GM12873 (cell line): Measurements from ENCODE around the gene RAMP2.

ENCODE experiments used
- TF ChIP-seq, protein P1 (sequence below): IDR thresholded peaks from 2 replicates; pipeline ENCODE4 v1.5.1; 2012; ENCODE audit warnings: low read depth, mild to moderate bottlenecking, moderate library complexity, low read length, control low read depth; ENCODE audit not compliant: insufficient read depth; ENCODE audit errors: missing control alignments

The RAMP2 gene, protein sequence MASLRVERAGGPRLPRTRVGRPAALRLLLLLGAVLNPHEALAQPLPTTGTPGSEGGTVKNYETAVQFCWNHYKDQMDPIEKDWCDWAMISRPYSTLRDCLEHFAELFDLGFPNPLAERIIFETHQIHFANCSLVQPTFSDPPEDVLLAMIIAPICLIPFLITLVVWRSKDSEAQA

DNA sequence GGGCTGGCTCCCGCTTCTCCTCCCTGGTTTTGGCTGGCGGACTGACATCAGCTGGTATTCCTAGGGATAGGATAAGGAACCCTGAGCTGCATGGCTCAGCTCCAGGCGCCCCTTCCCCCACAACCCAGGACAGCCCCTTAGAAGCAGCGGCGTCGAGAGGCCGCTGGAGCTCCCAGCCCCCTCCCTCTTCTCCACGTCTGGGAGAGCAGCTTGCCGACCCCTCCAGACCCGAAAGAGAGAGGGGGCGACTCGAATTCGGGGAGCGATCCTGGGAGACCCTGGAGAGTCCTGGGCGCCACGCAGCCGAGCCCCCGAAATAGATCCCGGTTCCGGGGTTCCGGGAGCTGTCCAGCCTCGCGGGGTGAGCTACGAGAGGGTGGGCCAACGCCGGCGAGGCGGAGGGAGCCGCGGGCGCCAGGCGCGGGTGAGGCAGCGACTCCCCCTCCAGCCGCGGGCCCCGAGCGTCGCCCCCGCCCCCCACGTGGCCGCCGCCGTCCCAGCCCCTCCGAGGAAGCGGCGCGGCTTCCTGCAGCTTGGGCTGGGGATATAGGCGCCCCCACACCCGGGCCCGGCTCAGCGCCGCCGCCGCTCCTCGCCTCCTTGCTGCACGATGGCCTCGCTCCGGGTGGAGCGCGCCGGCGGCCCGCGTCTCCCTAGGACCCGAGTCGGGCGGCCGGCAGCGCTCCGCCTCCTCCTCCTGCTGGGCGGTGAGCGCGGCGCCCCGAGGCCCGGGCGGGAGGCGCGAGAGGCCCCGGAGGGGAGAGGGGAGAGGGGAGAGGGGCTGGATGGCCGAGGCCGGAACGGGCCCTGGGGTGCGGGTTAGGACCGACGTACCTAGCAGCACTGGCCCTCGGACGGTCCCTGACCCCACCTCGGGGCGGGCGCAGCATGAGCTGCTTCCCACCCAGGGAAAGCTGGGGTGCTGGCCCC, at the start of gene RAMP2:
Gene RAMP2, plus strand, starts transcription at position 576 of the 930 bp plus-strand sequence. Its CDS starts 35 bp downstream, at position 611.
- TF ChIP-seq, protein P1, sequence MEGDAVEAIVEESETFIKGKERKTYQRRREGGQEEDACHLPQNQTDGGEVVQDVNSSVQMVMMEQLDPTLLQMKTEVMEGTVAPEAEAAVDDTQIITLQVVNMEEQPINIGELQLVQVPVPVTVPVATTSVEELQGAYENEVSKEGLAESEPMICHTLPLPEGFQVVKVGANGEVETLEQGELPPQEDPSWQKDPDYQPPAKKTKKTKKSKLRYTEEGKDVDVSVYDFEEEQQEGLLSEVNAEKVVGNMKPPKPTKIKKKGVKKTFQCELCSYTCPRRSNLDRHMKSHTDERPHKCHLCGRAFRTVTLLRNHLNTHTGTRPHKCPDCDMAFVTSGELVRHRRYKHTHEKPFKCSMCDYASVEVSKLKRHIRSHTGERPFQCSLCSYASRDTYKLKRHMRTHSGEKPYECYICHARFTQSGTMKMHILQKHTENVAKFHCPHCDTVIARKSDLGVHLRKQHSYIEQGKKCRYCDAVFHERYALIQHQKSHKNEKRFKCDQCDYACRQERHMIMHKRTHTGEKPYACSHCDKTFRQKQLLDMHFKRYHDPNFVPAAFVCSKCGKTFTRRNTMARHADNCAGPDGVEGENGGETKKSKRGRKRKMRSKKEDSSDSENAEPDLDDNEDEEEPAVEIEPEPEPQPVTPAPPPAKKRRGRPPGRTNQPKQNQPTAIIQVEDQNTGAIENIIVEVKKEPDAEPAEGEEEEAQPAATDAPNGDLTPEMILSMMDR: no peak

DNA sequence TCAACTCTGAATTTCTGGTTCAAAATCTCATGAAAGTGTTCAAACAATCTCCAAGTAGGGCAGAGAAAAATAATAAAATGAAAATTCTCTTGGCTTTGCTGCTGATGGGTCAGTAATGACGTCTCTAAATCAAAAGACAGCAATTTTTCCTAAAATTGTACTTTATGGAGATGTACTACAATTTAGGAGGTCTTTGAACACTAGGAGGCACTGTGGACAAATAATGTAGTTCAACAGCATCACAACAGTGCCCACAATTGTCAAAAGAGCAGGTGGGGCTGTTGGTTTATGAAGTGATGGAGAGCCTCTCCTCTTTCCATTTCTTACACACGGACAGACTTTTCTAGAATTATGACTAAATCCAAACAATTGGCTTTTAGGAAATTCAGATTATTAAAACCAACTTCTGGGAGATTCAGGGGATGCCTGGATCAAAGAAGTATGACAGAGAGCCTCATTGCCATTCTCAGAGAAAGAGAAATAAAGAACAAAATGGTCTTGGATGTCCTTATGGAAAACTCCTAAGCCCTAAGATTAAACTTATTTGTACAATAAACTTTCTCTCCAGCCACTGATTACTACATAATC, 39.9 kb upstream of the RAMP2 start:
- TF ChIP-seq, protein P1: peak; percentile 71

DNA sequence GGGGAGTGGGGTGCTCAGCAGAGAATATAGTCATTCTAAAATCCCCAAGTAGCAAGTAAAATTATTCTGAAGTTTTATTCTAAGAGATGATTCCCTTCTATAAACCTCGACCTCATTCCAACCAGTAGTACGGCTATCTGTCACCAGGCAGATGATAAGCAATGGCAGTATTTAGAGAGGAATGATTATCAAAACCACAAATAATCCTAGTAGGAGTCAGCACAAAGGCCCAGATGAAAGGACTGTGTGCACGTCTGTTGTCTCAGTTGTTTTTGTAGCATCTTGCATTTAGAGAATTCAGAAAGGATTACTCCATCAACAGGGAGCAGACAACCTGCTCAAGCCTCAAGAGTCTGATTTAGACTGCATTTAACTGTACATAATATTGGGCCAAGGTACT, 37.4 kb upstream of the RAMP2 start:
- TF ChIP-seq, protein P1: no peak

DNA sequence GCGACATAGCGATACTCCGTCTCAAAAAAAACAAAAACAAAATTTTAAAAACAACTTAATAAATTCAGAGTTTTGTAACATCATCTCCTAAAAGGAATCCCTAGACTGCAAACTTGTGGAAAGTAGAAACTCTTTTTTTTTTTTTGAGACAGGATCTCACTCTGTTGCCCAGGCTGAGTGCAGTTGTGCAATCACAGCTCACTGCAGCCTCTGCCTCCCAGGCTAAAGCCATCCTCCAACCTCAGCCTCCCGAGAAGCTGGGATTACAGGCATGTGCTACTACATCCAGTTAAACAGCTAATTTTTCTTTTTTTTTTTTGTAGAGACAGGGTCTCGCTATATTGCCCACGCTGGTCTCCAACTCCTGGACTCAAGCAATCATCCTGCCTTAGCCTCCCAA, 35.9 kb upstream of the RAMP2 start:
- TF ChIP-seq, protein P1: no peak

DNA sequence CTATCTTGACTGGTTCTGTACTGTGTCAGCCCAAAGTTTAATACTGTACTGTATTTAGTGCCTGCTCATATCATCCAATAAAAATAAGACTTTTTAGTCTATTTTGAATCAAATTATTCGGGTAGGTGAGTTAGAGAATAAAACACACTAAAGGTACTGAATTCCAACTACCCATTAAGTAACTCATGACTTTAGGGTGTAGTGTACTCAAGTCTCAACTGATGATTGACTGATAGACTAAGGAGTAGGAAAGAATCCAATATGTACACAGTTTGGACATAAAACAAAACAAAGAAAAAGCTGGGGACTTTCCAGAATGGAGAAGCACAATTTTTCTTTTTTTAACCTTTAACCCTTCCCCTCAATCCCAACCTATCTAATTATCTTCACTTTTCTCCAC, 20.3 kb upstream of the RAMP2 start:
- TF ChIP-seq, protein P1: no peak

DNA sequence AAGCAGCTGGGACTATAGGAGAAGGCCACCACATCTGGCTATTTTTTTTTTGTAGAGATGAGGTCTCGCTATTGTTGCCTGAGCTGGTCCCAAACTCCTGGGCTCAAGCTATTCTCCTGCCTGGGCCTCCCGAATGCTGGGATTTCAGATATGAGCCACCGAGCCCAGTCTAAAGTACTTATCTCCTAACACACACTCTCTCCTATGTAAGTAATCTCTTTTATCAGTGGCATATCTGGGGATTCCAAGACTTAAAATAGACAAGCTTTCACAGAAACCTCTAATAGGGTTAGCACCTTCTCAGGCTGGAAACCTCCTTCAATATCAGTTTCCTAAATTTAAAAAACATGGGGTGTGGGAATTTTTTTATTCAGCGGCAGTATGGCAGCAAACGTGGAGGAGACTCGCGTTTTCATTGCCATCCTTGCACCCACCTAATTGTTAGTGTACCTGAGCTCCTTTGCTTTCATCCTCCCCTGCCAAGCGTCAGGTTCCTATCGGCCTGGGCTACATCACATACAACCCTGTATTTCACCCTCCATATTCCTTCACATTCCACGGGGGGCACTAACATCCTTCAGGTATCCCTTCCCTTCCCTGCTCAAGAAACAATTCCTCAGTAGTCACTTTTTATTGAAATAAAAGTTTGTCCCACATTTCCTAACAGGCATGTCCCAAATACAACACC, 17.3 kb upstream of the RAMP2 start:
- TF ChIP-seq, protein P1: peak; percentile 4
